GM12872 (cell line): ENCODE measurements around the gene NOB1.

Source experiments
- CTCF ChIP-seq: IDR thresholded peaks from 3 replicates; pipeline ENCODE4 v1.5.1; 2011; ENCODE audit warnings: low read depth, mild to moderate bottlenecking, low read length, moderate library complexity; ENCODE audit not compliant: insufficient read depth

The NOB1 gene

GRCh38 chr16:69732101-69732500 is 22.6 kb downstream of the NOB1 start:
- TF ChIP-seq CTCF, result no peak

GRCh38 chr16:69727916-69728270 is 26.8 kb downstream of the NOB1 start:
- no peak for TF ChIP-seq CTCF

- no peak for TF ChIP-seq CTCF
Measured at GRCh38 chr16:69726313-69727060, 28.2 kb downstream of the NOB1 start, which contains the start of gene NQO1. TSS of gene NQO1 (minus strand) at chr16:69726560. CDS start at chr16:69726439, 121 bp downstream.

GRCh38 chr16:69725480-69726312 is 29.0 kb downstream of the NOB1 start:
- TF ChIP-seq CTCF, result no peak

GRCh38 chr16:69724981-69725479 is 29.7 kb downstream of the NOB1 start:
- no peak for TF ChIP-seq CTCF

- TF ChIP-seq CTCF, result no peak
Measured at GRCh38 chr16:69724414-69724873, 30.3 kb downstream of the NOB1 start.

GRCh38 chr16:69721441-69721957 is 33.2 kb downstream of the NOB1 start:
- TF ChIP-seq CTCF, result no peak
